Measurements from ENCODE around the gene CCDC18.
A peak's percentile ranks its signal among the peaks of the same experiment; 100 is the strongest.

The CCDC18 gene

GRCh38 chr1:93140106-93140505 is 40.4 kb upstream of the CCDC18 start:
- H3K4me3 Mint-ChIP-seq: no peak overlapping the region
- no peaks in the 10 kb centered on the region for H3K27me3 Mint-ChIP-seq (ENCODE audit: low read depth, poor library complexity)
- peaks cover 74% of the 10 kb centered on the region for H3K36me3 Mint-ChIP-seq (ENCODE audit: low read depth)
- TF ChIP-seq CTCF (IDR thresholded peaks at IDR 0.05): no peak
- H3K27ac Mint-ChIP-seq: peak overlapping the region; percentile 51
- DNase-seq: no peak
- no peaks in the 10 kb centered on the region for H3K4me1 Mint-ChIP-seq
- H3K9me3 Mint-ChIP-seq: no peaks in the 10 kb centered on the region

DNA sequence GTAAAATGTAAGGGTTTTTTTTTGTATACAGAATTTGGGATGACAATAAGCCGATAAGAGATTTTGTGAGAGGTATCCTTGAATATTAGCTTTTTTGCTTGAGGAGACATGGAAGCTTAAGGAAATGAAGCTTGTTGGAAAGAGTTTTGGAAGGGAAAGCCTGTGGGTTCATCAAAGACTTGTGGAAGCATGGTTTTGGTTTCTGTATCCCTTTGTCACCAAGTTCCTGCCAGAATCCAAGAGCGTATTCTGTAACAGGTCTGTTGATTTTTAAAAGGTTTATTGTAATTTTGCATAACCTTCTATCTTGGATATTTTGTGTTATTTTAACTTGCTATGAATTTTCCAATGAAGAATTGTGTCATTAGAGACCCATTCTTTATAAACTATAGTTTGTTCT is 38.4 kb upstream of the CCDC18 start:
- H3K27me3 Mint-ChIP-seq (ENCODE audit: low read depth, poor library complexity): no peaks in the 10 kb centered on the region
- H3K4me1 Mint-ChIP-seq: no peaks in the 10 kb centered on the region
- H3K36me3 Mint-ChIP-seq (ENCODE audit: low read depth): peaks cover 57% of the 10 kb centered on the region
- no peaks in the 10 kb centered on the region for H3K9me3 Mint-ChIP-seq
- no peak overlapping the region for H3K4me3 Mint-ChIP-seq
- no peak for DNase-seq
- no peak for TF ChIP-seq CTCF (IDR thresholded peaks at IDR 0.05)
- H3K27ac Mint-ChIP-seq: peak overlapping the region; percentile 10

- no peak for DNase-seq
- H3K27me3 Mint-ChIP-seq (ENCODE audit: low read depth, poor library complexity): no peaks in the 10 kb centered on the region
- H3K4me1 Mint-ChIP-seq: no peaks in the 10 kb centered on the region
- H3K9me3 Mint-ChIP-seq: no peaks in the 10 kb centered on the region
- no peak for TF ChIP-seq CTCF (IDR thresholded peaks at IDR 0.05)
- H3K4me3 Mint-ChIP-seq: no peak overlapping the region
- H3K27ac Mint-ChIP-seq: no peak overlapping the region
- peaks cover 49% of the 10 kb centered on the region for H3K36me3 Mint-ChIP-seq (ENCODE audit: low read depth)
Observed at GRCh38 chr1:93143136-93143535, 37.4 kb upstream of the CCDC18 start.

GRCh38 chr1:93143769-93144168 is 36.8 kb upstream of the CCDC18 start:
- no peak overlapping the region for H3K4me3 Mint-ChIP-seq
- no peak for TF ChIP-seq CTCF (IDR thresholded peaks at IDR 0.05)

DNA sequence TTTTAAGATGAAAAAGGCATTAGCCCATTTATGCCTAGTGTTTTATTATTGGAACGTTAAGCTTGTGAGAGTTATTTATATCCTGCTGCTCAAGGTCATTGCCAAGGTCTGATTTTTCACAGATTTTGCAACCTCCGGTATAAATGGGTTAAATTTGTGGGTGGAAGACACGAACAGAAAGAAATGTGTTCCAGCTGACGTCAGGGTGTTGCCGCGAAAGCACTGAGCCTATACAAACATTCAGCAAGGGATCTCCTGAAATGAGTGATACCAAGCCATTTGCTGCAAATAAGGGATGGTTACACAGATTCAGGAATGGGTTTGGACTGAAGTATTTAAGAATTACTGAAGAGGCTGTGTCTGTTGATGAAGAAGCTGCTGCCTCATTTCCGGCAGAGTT is 32.5 kb upstream of the CCDC18 start:
- Mint-ChIP-seq H3K4me1 (peaks cover 8% of the 10 kb centered on the region), H3K36me3 (ENCODE audit: low read depth) (peaks cover 38% of the 10 kb centered on the region), H3K9me3 (no peaks in the 10 kb centered on the region), H3K4me3 (no peak overlapping the region), H3K27ac (peak overlapping the region; percentile 46), H3K27me3 (ENCODE audit: low read depth, poor library complexity) (no peaks in the 10 kb centered on the region)
- no peak for DNase-seq
- no peak for TF ChIP-seq CTCF (IDR thresholded peaks at IDR 0.05)

More at GRCh38 chr1:93143769-93144168, 36.8 kb upstream of the CCDC18 start:
- DNase-seq: no peak
- no peak overlapping the region for H3K27ac Mint-ChIP-seq
- H3K36me3 Mint-ChIP-seq (ENCODE audit: low read depth): peaks cover 49% of the 10 kb centered on the region
- H3K27me3 Mint-ChIP-seq (ENCODE audit: low read depth, poor library complexity): no peaks in the 10 kb centered on the region
- H3K4me1 Mint-ChIP-seq: no peaks in the 10 kb centered on the region
- H3K9me3 Mint-ChIP-seq: no peaks in the 10 kb centered on the region

DNA sequence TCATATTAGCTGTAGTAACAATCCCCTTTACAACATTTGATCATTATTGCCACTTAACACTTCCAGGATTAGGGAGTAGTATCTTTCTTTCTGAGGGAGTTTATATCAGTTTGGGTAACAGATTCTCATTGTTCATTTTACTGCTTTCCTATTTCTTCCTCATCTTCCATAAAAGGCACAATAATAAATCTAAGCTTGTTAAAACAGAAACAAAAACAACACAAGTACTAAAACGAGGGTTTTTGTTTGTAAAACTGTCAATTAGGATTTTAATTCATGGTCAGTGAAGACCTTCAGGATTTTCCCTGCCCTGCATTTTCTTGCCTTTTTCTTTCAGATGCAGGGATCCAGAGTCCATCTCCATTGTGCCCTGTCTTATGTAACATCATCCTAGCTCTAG is 29.8 kb upstream of the CCDC18 start:
- no peak for DNase-seq
- Mint-ChIP-seq H3K27ac (peak overlapping the region; percentile 31), H3K36me3 (ENCODE audit: low read depth) (peaks cover 35% of the 10 kb centered on the region), H3K27me3 (ENCODE audit: low read depth, poor library complexity) (no peaks in the 10 kb centered on the region), H3K4me3 (no peak overlapping the region), H3K4me1 (peaks cover 8% of the 10 kb centered on the region), H3K9me3 (no peaks in the 10 kb centered on the region)
- TF ChIP-seq CTCF (IDR thresholded peaks at IDR 0.05): no peak

Data from nephron progenitor cell (in vitro differentiated cells).